ENCODE measurements around the gene CAMKV.

GRCh38 chr3:49844464-49845183 is 25.1 kb downstream of the CAMKV start:
- TF ChIP-seq CTCF (IDR thresholded peaks at IDR 0.05; ENCODE audit: insufficient read depth, low read length, poor library complexity, severe bottlenecking) (no peak), EZH2phosphoT487 (conservative IDR thresholded peaks at IDR 0.05; ENCODE audit: low read length) (no peak)
